BLaER1 (cell line): Measurements from ENCODE around the gene TNS1.
"Not testable (repeated sequence)": the region's sequence is repeated elsewhere in the genome, so short reads cannot be mapped to it uniquely, and the experiment has no call there.

Experiments
- H3K27ac ChIP-seq: shearing (Covaris generic); formaldehyde crosslinking; 2 replicates; pipeline ENCODE4 v1.8.1; 2022
- H3K27me3 ChIP-seq: shearing (Covaris generic); formaldehyde crosslinking; 2 replicates; pipeline ENCODE4 v1.8.1; 2022
- H3K36me3 ChIP-seq: shearing (Covaris generic); formaldehyde crosslinking; 2 replicates; pipeline ENCODE4 v1.8.1; 2022
- H3K4me1 ChIP-seq: shearing (Covaris generic); formaldehyde crosslinking; 2 replicates; pipeline ENCODE4 v1.8.1; 2022
- H3K4me2 ChIP-seq: shearing (Covaris generic); formaldehyde crosslinking; 2 replicates; pipeline ENCODE4 v1.8.1; 2022
- H3K4me3 ChIP-seq: shearing (Covaris generic); formaldehyde crosslinking; 2 replicates; pipeline ENCODE4 v1.8.1; 2022
- H3K9ac ChIP-seq: shearing (Covaris generic); formaldehyde crosslinking; 2 replicates; pipeline ENCODE4 v1.8.1; 2022
- H3K9me3 ChIP-seq: shearing (Covaris generic); formaldehyde crosslinking; 2 replicates; pipeline ENCODE4 v1.8.1; 2022
- H4K20me1 ChIP-seq: shearing (Covaris generic); formaldehyde crosslinking; 2 replicates; pipeline ENCODE4 v1.8.1; 2022
- Cebpa-rat ChIP-seq: shearing (Covaris generic); IDR thresholded peaks from 2 replicates; pipeline ENCODE4 v1.8.1; 2022

TNS1 gene

DNA sequence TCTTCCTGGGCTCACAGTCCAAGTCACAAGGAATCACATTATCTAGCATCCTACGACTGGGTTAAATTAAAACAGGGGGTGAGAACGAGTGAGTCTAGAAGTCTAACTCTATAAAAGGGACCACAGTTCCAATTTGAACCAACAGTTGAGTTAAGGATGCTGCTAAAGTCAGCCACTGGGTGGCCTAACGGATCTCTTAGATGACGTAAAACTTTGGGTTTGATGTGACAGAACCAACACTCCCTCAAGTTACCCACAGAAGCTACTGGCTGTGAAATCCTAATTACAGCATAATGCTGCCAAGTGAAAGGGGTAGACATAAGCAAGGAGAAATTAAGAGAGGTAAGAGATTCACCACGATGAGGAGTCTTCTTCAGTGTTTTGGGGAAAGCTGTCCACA, 33.6 kb upstream of the TNS1 start:
- Histone ChIP-seq H3K4me2 (no peak overlapping the region), H3K4me3 (no peak overlapping the region), H3K4me1 (peaks cover 55% of the 10 kb centered on the region), H3K9ac (no peak overlapping the region), H3K27ac (no peak overlapping the region), H4K20me1 (no peaks in the 10 kb centered on the region), H3K9me3 (no peaks in the 10 kb centered on the region), H3K27me3 (no peaks in the 10 kb centered on the region), H3K36me3 (no peaks in the 10 kb centered on the region)
- TF ChIP-seq Cebpa-rat: no peak

DNA sequence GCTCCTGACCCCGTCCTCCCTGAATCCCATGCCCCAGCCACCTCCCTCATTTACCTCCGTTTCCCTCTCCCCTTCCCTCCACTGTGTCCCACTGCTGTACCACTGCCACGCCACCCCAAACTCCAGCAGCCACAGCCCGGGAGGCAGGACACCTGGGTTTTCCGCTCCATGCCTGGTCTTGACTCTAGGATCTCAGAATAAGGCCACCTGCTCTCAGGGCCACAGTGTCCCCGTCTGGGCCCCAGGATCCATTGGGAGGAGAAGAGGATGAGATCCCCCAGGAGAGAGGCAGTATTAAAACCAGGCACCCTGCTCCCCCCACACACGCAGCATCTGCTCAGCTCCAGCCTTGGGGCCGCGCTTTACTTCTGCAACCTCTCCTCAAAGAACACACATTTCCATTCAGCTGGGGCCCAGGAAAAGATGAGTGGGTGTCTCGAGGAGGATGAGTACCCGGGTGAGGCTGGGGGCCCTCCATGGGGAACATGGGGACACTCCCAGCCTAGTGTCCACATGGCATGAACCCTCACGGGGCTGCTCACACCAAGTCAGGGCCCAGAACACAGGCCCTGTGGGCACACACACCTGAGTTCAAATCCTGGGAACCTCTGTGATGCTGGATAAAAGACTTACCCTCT, 32.8 kb upstream of the TNS1 start:
- H3K9ac ChIP-seq: no peak overlapping the region; the same call in 1 of the 2 replicates
- no peaks in the 10 kb centered on the region for H3K27me3 ChIP-seq
- no peak overlapping the region for H3K4me3 ChIP-seq
- no peaks in the 10 kb centered on the region for H3K9me3 ChIP-seq
- no peak for TF ChIP-seq Cebpa-rat
- H3K36me3 ChIP-seq: no peaks in the 10 kb centered on the region
- H3K4me2 ChIP-seq: peak overlapping the region; percentile 98
- peaks cover 63% of the 10 kb centered on the region for H3K4me1 ChIP-seq
- no peaks in the 10 kb centered on the region for H4K20me1 ChIP-seq
- H3K27ac ChIP-seq: peak overlapping the region; percentile 22

DNA sequence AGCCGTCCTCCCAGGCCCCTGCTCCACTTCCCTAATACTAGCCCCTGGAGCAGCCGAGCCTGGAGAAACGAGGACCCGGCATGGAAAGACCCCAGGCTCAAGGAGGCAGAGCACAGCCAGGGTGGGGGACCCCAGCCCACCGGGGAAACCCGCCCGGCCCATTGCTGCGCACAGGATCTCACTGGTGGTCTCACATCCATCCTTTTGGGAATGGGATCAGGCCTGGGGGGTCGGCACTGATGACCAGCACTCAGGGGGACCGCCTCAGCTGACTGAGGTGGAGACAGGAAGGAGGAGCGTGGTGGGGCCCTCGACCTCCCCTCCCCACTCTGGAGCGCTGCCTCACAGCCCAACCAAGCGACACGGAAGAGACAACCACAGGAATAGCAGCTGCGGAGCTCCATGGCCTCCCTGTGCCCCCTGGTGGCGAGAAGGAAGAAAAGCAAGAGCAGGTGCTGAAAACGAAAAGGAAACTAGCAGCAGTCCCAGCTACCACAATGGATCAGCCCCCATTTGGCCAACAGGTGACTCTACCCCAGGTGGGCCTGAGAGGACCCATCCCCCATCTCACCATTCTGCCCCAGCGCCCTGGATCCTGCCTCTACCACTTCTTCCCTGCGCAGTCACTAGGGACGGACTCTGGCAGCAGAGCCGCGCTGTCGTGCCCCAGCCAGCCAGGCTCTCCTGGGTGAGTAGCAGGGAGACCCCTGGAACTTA, 31.9 kb upstream of the TNS1 start:
- peak overlapping the region; percentile 57 for H3K4me3 ChIP-seq
- peak overlapping the region; percentile 98 for H3K4me2 ChIP-seq
- peak overlapping the region; percentile 88 for H3K27ac ChIP-seq
- H3K27me3 ChIP-seq, H4K20me1 ChIP-seq, H3K9me3 ChIP-seq, H3K36me3 ChIP-seq: not testable (repeated sequence)
- peaks cover 72% of the 10 kb centered on the region for H3K4me1 ChIP-seq
- peak overlapping the region; percentile 77 for H3K9ac ChIP-seq

DNA sequence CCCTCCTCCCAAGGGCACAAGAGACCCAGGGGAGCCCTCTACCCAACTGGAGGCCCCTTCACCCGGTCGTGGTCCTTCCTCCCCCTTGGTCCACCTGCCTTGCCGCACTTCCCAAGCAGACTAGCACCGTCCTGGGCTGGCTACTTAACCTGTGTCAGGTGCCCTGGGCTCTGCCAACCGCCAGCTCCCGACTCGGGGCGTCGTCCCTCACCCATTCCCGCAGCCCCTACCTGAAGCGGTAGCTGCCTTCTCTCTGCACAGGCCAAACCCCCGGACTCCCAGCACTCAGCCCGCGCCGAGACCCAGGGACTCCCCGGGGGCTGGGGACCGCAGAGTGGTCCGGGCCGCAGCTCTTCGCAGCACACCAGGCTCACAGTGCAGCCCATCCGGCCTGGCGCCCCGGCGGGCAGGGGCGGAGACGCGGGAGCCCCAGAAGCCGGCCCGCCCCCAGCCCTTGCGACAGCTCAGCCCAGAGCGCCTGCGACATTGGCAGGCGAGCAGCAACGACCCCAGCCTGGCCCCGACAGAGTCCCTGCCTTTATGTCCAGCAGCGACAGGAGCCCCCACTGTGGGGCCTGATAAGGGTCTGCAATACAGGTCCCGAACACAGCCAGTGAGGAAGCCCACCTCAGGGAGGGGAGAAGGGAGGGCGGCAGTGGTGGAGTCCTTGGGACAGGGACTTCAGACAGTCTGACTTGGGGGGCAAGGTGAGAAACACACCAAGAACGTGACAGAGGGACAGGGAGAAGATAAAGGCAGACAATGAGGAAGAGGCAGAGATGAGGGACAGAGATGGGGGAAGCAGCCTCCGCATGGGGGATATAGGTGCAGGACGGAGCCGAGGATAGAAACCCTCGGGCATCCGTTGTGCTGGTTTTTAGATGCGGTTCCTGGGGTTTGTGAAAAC, 31.0 kb upstream of the TNS1 start:
- H4K20me1 ChIP-seq: no peaks in the 10 kb centered on the region
- H3K4me2 ChIP-seq: peak overlapping the region; percentile 98
- no peak for TF ChIP-seq Cebpa-rat
- peaks cover 77% of the 10 kb centered on the region for H3K4me1 ChIP-seq
- H3K9me3 ChIP-seq: no peaks in the 10 kb centered on the region
- H3K27ac ChIP-seq: peak overlapping the region; percentile 88
- no peaks in the 10 kb centered on the region for H3K36me3 ChIP-seq
- H3K4me3 ChIP-seq: peak overlapping the region; percentile 57
- H3K9ac ChIP-seq: peak overlapping the region; percentile 77
- no peaks in the 10 kb centered on the region for H3K27me3 ChIP-seq

DNA sequence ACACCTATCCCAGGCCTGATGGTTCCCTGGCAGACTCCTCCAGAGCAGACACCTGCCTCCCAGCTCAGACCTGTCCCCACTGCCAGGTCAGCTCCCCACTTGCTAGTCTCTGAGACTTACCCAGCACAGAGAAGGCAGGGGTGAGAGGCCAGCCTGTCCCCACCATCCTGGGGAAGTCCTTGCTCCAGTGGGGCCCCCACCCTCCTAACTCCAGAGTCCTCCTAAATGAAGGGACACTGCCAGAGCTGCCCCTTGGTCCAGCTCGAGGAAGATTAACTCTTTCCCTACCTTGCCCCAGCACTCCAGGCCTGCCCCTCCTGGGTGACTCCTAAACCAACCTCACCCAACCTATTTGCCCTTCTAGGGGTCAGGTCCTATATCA, 30.4 kb upstream of the TNS1 start:
- H4K20me1 ChIP-seq: no peaks in the 10 kb centered on the region
- H3K4me3 ChIP-seq: no peak overlapping the region
- no peak for TF ChIP-seq Cebpa-rat
- peak overlapping the region; percentile 18; the same call in 1 of the 2 replicates for H3K9ac ChIP-seq
- H3K4me1 ChIP-seq: peaks cover 80% of the 10 kb centered on the region
- H3K27ac ChIP-seq: peak overlapping the region; percentile 88
- H3K27me3 ChIP-seq: no peaks in the 10 kb centered on the region
- H3K4me2 ChIP-seq: peak overlapping the region; percentile 98
- H3K9me3 ChIP-seq: no peaks in the 10 kb centered on the region
- no peaks in the 10 kb centered on the region for H3K36me3 ChIP-seq

DNA sequence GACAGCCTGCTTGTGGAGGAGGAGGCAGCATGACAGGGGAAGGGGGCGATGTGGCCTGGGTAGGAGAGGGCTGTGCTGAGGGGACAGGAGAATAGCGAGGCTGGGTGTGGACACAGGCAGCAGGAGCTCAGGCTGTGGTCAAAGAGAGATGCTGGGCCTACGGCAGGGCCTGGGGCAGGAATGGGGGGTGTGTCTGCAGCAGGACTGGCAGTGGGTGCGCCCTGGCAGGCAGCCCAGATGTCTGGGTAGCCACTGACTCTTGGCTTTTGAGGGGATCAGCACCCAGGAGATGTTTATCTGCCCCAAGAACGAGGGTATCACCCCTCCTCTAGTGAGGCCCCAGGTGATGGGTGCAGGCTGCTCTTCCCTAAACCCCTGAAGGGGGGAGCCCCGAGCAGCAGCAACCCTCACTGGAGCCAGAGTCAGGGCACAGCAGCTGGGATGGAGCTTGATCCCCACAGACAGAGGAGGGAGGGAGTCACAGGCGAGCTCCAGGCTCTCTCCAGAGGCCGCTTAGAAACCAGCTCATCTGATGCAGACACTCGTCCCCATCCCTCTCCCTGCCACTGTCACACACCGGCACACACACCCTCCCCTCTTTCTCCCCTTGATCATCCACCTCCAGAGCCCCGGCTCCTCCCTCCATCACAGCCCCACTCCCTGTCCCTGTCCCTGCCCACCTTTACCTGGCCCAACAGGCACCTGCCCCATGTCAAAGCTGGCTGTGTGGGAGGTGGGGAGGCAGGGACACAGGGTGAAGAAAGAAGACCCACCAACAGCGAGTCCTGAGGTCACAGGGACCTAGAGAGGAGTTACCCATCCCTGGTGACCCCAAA, 29.8 kb upstream of the TNS1 start:
- Histone ChIP-seq H3K4me2 (peak overlapping the region; percentile 98), H3K9me3 (no peaks in the 10 kb centered on the region), H3K27ac (peak overlapping the region; percentile 88), H3K4me1 (peaks cover 87% of the 10 kb centered on the region), H3K36me3 (no peaks in the 10 kb centered on the region), H3K27me3 (no peaks in the 10 kb centered on the region), H3K4me3 (no peak overlapping the region), H3K9ac (peak overlapping the region; percentile 18), H4K20me1 (no peaks in the 10 kb centered on the region)
- TF ChIP-seq Cebpa-rat: no peak

DNA sequence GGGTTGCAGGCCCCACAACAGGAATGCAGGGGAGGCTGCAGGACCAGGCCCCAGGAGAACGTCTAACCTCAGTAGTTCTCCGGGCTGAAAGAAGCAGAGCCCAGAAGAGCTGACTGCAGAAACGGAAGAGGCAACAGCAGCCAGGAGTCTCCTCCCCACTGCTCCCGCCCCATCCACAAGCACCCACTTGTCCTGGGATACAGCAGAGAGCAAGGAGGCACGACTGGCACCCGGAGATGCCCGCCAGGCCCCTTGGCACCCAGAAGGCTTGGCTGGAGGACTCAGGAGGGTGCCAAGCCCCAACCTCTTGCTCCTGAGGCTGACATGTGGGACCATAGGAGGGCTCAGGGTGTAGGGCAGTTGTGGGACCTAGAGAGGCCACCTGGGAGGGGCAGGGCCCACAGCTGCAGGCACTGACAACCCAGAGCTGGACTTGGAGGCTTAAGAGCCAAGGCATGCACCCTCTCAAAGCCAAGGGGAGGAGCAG, 29.0 kb upstream of the TNS1 start:
- H4K20me1 ChIP-seq: no peaks in the 10 kb centered on the region
- no peaks in the 10 kb centered on the region for H3K27me3 ChIP-seq
- no peak overlapping the region for H3K4me3 ChIP-seq
- peak overlapping the region; percentile 88 for H3K27ac ChIP-seq
- peaks cover 94% of the 10 kb centered on the region for H3K4me1 ChIP-seq
- no peaks in the 10 kb centered on the region for H3K9me3 ChIP-seq
- peak overlapping the region; percentile 18; the same call in 1 of the 2 replicates for H3K9ac ChIP-seq
- TF ChIP-seq Cebpa-rat: no peak
- peak overlapping the region; percentile 98 for H3K4me2 ChIP-seq
- H3K36me3 ChIP-seq: no peaks in the 10 kb centered on the region

DNA sequence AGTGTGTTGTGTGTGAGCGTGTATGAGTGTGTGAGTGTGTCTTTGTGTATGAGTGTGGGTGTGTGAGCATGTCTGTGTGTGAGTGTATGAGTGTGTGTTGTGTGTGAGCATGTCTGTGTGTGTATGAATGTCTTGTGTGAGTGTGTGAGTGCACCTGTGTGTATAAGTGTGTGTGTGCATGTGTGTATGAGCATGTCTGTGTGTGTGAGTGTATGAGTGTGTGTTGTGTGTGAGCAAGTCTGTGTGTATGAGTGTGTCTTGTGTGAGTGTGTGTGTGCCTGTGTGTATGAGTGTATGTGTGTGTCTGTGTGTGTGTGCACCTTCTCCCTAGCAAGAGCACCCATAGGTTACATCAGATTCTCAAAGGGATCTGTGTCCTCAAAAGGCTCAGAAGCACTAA, 28.5 kb upstream of the TNS1 start:
- peak overlapping the region; percentile 98 for H3K4me2 ChIP-seq
- no peaks in the 10 kb centered on the region for H3K36me3 ChIP-seq
- no peaks in the 10 kb centered on the region for H3K27me3 ChIP-seq
- peaks cover 97% of the 10 kb centered on the region for H3K4me1 ChIP-seq
- peak overlapping the region; percentile 88 for H3K27ac ChIP-seq
- H3K9ac ChIP-seq: 0 out of 2 replicates have a peak overlapping the region, but pooled peaks have one; percentile 18
- H4K20me1 ChIP-seq: no peaks in the 10 kb centered on the region
- H3K4me3 ChIP-seq: no peak overlapping the region
- H3K9me3 ChIP-seq: no peaks in the 10 kb centered on the region
- TF ChIP-seq Cebpa-rat: no peak
